PFSK-1 (cell line): ENCODE results near the gene MYBPH.

Source experiments
- FOXP2 ChIP-seq: optimal IDR thresholded peaks from 2 replicates; pipeline ENCODE3; 2011; ENCODE audit warnings: borderline replicate concordance, control low read depth, inconsistent platforms; ENCODE audit not compliant: insufficient read depth; ENCODE audit errors: extremely low read length, extremely low read depth
- POLR2AphosphoS5 ChIP-seq: IDR thresholded peaks from 2 replicates; pipeline ENCODE4 v1.6.1; 2012; ENCODE audit warnings: low read depth, mild to moderate bottlenecking, control low read depth, low read length, moderate library complexity
- SIN3A ChIP-seq: IDR thresholded peaks from 2 replicates; pipeline ENCODE4 v1.6.1; 2012; ENCODE audit warnings: mild to moderate bottlenecking, low read length, moderate library complexity, borderline replicate concordance; ENCODE audit not compliant: insufficient read depth
- TAF1 ChIP-seq: IDR thresholded peaks from 2 replicates; pipeline ENCODE4 v1.6.1; 2012; ENCODE audit warnings: low read length, control low read depth, borderline replicate concordance; ENCODE audit not compliant: insufficient read depth
- TF ChIP-seq, protein P1 (sequence below), 2 experiments: IDR thresholded peaks; 2 replicates each; pipeline versions ENCODE4 v1.6.1 to v1.8.0; 2011 to 2012; ENCODE audit warnings: low read depth in 2 of 2, low read length in 2 of 2, control low read depth in 1 of 2, inconsistent platforms in 1 of 2, mild to moderate bottlenecking in 1 of 2, moderate library complexity in 1 of 2; ENCODE audit not compliant: insufficient read depth in 1 of 2

MYBPH gene

DNA sequence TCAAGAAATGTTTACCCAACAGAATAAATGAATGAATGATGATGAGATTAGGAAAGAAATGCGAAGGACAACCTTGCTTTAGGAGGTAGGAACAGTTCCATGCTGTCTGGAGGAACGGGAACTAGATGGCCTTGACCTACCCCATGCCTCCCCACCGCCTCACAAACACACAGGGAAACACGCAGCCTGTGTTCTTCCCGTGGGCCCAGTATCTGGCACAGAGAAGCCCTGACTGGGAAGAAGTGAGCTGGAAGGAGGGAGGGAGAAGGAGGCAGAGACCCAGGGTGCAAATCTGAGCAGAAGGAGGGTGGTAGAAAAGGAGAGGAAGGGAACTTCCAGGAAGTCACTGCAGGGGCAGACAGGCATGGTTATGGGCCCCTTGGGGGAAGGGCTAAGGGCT is 51.6 kb downstream of the MYBPH start:
- TF ChIP-seq TAF1 (no peak), POLR2AphosphoS5 (no peak), SIN3A (no peak), FOXP2 (no peak)
- TF ChIP-seq, protein P1, sequence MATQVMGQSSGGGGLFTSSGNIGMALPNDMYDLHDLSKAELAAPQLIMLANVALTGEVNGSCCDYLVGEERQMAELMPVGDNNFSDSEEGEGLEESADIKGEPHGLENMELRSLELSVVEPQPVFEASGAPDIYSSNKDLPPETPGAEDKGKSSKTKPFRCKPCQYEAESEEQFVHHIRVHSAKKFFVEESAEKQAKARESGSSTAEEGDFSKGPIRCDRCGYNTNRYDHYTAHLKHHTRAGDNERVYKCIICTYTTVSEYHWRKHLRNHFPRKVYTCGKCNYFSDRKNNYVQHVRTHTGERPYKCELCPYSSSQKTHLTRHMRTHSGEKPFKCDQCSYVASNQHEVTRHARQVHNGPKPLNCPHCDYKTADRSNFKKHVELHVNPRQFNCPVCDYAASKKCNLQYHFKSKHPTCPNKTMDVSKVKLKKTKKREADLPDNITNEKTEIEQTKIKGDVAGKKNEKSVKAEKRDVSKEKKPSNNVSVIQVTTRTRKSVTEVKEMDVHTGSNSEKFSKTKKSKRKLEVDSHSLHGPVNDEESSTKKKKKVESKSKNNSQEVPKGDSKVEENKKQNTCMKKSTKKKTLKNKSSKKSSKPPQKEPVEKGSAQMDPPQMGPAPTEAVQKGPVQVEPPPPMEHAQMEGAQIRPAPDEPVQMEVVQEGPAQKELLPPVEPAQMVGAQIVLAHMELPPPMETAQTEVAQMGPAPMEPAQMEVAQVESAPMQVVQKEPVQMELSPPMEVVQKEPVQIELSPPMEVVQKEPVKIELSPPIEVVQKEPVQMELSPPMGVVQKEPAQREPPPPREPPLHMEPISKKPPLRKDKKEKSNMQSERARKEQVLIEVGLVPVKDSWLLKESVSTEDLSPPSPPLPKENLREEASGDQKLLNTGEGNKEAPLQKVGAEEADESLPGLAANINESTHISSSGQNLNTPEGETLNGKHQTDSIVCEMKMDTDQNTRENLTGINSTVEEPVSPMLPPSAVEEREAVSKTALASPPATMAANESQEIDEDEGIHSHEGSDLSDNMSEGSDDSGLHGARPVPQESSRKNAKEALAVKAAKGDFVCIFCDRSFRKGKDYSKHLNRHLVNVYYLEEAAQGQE (IDR thresholded peaks at IDR 0.05; ENCODE audit: insufficient read depth in 1 of 2, low read depth in 2 of 2, low read length in 2 of 2): no peak

DNA sequence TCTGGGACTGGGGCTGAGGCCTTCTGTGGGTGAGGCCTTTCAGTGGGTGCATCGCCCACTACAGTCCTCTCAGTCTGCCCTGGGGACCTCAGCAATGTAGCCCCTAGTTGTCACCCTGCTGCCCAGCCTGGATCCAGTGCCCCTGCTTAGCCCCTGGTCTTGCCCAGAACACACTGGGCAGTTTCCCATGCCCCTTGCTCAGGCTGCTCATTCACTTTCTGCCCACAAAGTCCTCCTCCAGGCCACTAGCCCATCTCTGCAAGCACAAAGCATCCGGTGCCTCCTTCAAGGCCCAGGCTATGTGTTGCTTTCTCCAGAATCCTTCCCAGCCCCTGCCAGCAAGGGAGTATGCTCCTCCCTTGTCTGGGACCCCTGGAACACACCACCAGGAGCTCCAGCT is 53.5 kb downstream of the MYBPH start:
- TF ChIP-seq SIN3A (no peak), POLR2AphosphoS5 (no peak), TAF1 (no peak), FOXP2 (no peak)
- TF ChIP-seq, protein P1 (IDR thresholded peaks at IDR 0.05; ENCODE audit: insufficient read depth in 1 of 2, low read depth in 2 of 2, low read length in 2 of 2): no peak

DNA sequence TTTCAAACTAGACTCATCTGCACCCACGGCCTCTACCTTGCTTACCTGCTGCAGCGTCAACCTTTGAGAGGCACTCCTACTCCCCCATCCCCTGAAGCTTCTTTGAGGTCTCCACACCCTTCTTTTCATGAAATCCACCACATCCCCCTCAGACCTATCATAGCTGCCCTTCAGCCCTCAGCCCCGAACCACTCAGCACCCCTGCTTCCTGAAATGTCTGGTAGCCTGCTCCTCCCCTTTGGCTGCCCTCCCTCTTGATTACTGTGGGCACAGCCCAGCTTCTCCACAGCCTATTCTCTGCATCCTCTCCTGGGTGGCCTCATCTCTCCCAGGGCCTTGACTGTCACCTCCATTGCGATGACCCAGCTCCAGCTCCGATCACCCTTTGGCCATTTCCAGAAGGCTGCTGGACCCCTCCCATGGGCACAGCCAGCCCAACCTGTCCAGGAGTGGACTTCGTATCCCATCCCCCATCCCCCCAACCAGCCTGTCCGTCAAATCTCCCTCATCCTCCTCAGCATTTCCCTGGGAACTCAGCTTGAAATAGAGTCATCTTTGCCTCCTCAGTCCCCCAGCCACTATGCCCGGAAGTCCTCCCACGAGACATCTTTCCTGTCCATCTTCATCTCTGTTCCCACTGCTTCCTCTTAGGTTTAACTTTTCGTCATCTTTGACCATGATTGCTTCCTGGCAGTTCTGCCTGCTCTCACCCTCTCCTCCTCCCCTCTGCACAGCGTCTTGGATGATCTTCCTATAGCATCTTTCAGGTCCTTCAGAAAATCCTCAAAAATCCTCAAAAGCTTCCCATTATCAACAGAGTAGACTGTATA is 54.2 kb downstream of the MYBPH start:
- TF ChIP-seq, protein P1 (IDR thresholded peaks at IDR 0.05; ENCODE audit: insufficient read depth in 1 of 2, low read depth in 2 of 2, low read length in 2 of 2): no peak
- TF ChIP-seq TAF1: no peak
- no peak for TF ChIP-seq POLR2AphosphoS5
- TF ChIP-seq FOXP2: no peak
- TF ChIP-seq SIN3A: no peak

DNA sequence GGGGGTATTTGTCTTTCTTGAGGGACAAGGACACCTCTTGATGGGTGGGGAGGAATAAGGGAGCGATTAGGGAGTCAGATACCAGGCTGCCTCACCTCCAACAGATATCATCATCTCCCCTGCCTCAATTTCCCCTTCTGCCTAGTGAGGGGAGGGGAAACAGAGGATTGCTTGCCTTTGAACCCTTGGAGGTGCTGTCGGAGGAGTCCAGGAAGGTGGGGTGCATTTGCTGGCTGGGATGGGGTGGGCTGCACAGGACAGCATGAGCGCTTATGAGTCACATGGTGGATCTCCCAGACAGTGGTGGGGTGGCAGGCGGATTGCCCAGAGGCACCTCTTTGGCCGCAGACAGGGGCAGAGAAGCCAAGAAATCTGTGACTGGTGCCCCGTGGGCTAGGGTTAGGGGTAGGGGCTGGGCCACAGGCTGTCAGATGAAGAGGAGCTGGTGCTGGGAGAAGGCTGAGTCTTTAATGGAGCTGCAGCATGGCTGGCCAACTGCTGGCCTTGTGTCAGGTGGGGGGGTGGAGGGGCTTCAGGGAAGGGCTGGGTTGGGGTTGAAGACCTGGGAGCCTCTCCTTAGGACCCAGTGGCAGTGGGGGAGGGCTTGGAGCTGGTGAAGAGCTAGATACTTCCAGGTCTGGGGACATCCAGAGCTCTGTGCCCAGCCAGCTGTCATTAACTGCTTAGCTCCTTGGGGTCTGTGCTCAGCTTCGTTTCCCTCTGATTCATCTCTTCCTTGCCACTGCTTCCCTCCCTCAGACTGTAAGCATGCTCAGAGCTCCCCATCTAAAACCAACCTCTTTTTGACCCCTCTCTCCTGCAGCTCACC is 55.1 kb downstream of the MYBPH start:
- no peak for TF ChIP-seq FOXP2
